HepG2 (cell line): ENCODE measurements around the gene LMNTD1. TPM values are rescaled to one million over a fixed set of nuclear protein-coding genes. Genes with fewer than 3 reads are reported as not detected.

ENCODE experiments used
- ATAC-seq: fragments of 200-7000 bp; cut with Tn5 transposase; 3 replicates; pipeline ENCODE4 v1.9.1; 2020; ENCODE audit warnings: mild to moderate bottlenecking, moderate library complexity
- BruUV-seq: library from RNA; stranded (reverse); fragments of 400-500 nt; replicated peaks from 2 replicates; lab custom pipeline; 2021; lab: Mats Ljungman, UMichigan
- CTCF ChIA-PET: fragments of 300-600 bp; formaldehyde crosslinking; extraction: SDS; loops from one replicate; lab custom pipeline; 2021; ENCODE audit warnings: low total read pairs, inconsistent platforms, low intra/inter-chr PET ratio; lab: Yijun Ruan, JAX
- POLR2A ChIA-PET: fragments of 350-600 bp; sonication (Branson Sonifier 250); formaldehyde crosslinking; loops from one replicate; lab custom pipeline; 2020; ENCODE audit warnings: antibody characterized with exemption, inconsistent platforms; lab: Yijun Ruan, JAX
- DNase-seq: peaks from one replicate; pipeline ENCODE4 v3.0.0-alpha.2; 2015; ENCODE audit warnings: low spot score
- FAIRE-seq: peaks from 3 replicates; lab custom pipeline; 2011; peaks lifted over from hg19 to GRCh38; lab: Jason Lieb, UNC
- H2AFZ ChIP-seq: one replicate; pipeline ENCODE4 v1.6.1; 2011; ENCODE audit warnings: low read length, inconsistent platforms
- H3K27ac ChIP-seq: fragments of 300-600 bp; 3 replicates; pipeline ENCODE4 v1.8.0; 2011; ENCODE audit warnings: mixed run types, mild to moderate bottlenecking, mixed read lengths, low read length, inconsistent platforms; ENCODE audit not compliant: insufficient read depth; ENCODE audit errors: extremely low read length
- H3K27me3 ChIP-seq, 2 experiments: fragments of 200-600 bp in 1 of 2; 2 replicates in 1 of 2; 3 replicates in 1 of 2; pipeline versions ENCODE4 v1.6.0 to v1.8.0; 2011; ENCODE audit warnings: low read length in 2 of 2, mild to moderate bottlenecking in 2 of 2, moderate library complexity in 2 of 2, inconsistent platforms in 1 of 2; ENCODE audit not compliant: insufficient read depth in 2 of 2, control insufficient read depth in 1 of 2
- H3K36me3 ChIP-seq, 2 experiments: fragments of 200-600 bp in 1 of 2; replicated peaks in 1 of 2; 2 replicates in 1 of 2; 3 replicates in 1 of 2; pipeline versions ENCODE4 v1.5.1 to v1.8.0; 2011; ENCODE audit warnings: low read length in 2 of 2, inconsistent platforms in 1 of 2; ENCODE audit not compliant: insufficient read depth in 2 of 2, control insufficient read depth in 1 of 2
- H3K4me1 ChIP-seq: 2 replicates; pipeline ENCODE4 v1.5.1; 2012; ENCODE audit warnings: low read length, inconsistent platforms; ENCODE audit not compliant: insufficient read depth
- H3K4me2 ChIP-seq: 2 replicates; pipeline ENCODE4 v1.6.0; 2011; ENCODE audit warnings: low read depth, low read length, inconsistent platforms
- H3K4me3 ChIP-seq, 3 experiments: fragments of 200-600 bp in 1 of 3; sonication (generic), shearing (Covaris generic) in 1 of 3; replicated peaks in 1 of 3; 2 replicates each; pipeline ENCODE4 v1.5.1; 2011 to 2016; ENCODE audit warnings: low read length in 3 of 3, inconsistent platforms in 2 of 3, low read depth in 2 of 3, mild to moderate bottlenecking in 2 of 3, control low read depth in 1 of 3, mixed read lengths in 1 of 3; ENCODE audit not compliant: insufficient read depth in 1 of 3
- H3K79me2 ChIP-seq: one replicate; pipeline ENCODE4 v1.6.1; 2011; ENCODE audit warnings: low read length, inconsistent platforms; ENCODE audit not compliant: insufficient read depth
- H3K9ac ChIP-seq: 2 replicates; pipeline ENCODE4 v1.6.0; 2011; ENCODE audit warnings: mild to moderate bottlenecking, low read depth, low read length, inconsistent platforms; ENCODE audit not compliant: insufficient read depth
- H3K9me3 ChIP-seq: 2 replicates; pipeline ENCODE4 v1.5.1; 2012; ENCODE audit warnings: mild to moderate bottlenecking, low read length
- H4K20me1 ChIP-seq: 2 replicates; pipeline ENCODE4 v1.6.0; 2011; ENCODE audit warnings: inconsistent platforms, mild to moderate bottlenecking, low read length, moderate library complexity; ENCODE audit not compliant: insufficient read depth
- ARNT2 ChIP-seq: sonication (generic); formaldehyde crosslinking; IDR thresholded peaks from 2 replicates; pipeline ENCODE4 v1.8.0; 2022; ENCODE audit warnings: mild to moderate bottlenecking, low read depth, missing genetic modification reagents, moderate library complexity
- ATF1 ChIP-seq: IDR thresholded peaks from 2 replicates; pipeline ENCODE4 v1.6.1; 2016; ENCODE audit warnings: mild to moderate bottlenecking, control low read depth
- HHEX ChIP-seq: IDR thresholded peaks from 2 replicates; pipeline ENCODE4 v1.6.1; 2016; ENCODE audit warnings: control low read depth
- HNRNPH1 ChIP-seq: fragments of 200-400 bp; formaldehyde crosslinking; optimal IDR thresholded peaks from 2 replicates; pipeline ENCODE3; 2017; ENCODE audit warnings: mild to moderate bottlenecking, low read depth, low read length
- HOXA3 ChIP-seq: sonication (generic); formaldehyde crosslinking; IDR thresholded peaks from 2 replicates; pipeline ENCODE4 v1.5.0; 2020; ENCODE audit warnings: missing genetic modification reagents
- MEIS1 ChIP-seq: sonication (generic); formaldehyde crosslinking; IDR thresholded peaks from 2 replicates; pipeline ENCODE4 v1.9.0; 2021; ENCODE audit warnings: mild to moderate bottlenecking, missing genetic modification reagents, moderate library complexity, borderline replicate concordance
- MIER3 ChIP-seq: IDR thresholded peaks from 2 replicates; pipeline ENCODE4 v1.6.1; 2016; ENCODE audit warnings: missing compliant biosample characterization, borderline replicate concordance
- SP4 ChIP-seq: sonication (generic); formaldehyde crosslinking; IDR thresholded peaks from 2 replicates; pipeline ENCODE4 v1.8.1; 2023; ENCODE audit warnings: mild to moderate bottlenecking, missing genetic modification reagents
- SSRP1 ChIP-seq: IDR thresholded peaks from 2 replicates; pipeline ENCODE4 v1.6.1; 2016; ENCODE audit warnings: control low read depth
- TFDP1 ChIP-seq: IDR thresholded peaks from 2 replicates; pipeline ENCODE4 v1.6.1; 2016; ENCODE audit warnings: missing compliant biosample characterization, missing genetic modification reagents, borderline replicate concordance
- ZNF30 ChIP-seq: sonication (generic); formaldehyde crosslinking; IDR thresholded peaks from 2 replicates; pipeline ENCODE4 v1.5.0; 2020; ENCODE audit warnings: mild to moderate bottlenecking, missing genetic modification reagents
- ZNF550 ChIP-seq: sonication (generic); formaldehyde crosslinking; IDR thresholded peaks from 2 replicates; pipeline ENCODE4 v1.4.0; 2020; ENCODE audit warnings: mild to moderate bottlenecking, missing genetic modification reagents, borderline replicate concordance
- ZNF775 ChIP-seq: sonication (generic); formaldehyde crosslinking; IDR thresholded peaks from 2 replicates; pipeline ENCODE4 v1.4.0; 2020; ENCODE audit warnings: missing genetic modification reagents, mild to moderate bottlenecking, moderate library complexity, borderline replicate concordance
- ZNF777 ChIP-seq: sonication (generic); formaldehyde crosslinking; IDR thresholded peaks from 2 replicates; pipeline ENCODE4 v1.4.0; 2020; ENCODE audit warnings: missing genetic modification reagents
- WGBS: methylation state at CpG from one replicate; pipeline ENCODE4 v1.1.6; 2017; ENCODE audit warnings: low lambda C conversion rate; 5-methylcytosine and 5-hydroxymethylcytosine counted together
- in situ Hi-C: cut with HindIII; loops from 2 replicates; pipeline ENCODE4 v1.10.0; 2017; ENCODE audit warnings: low pct_unique_long_range_greater_than_20kb; ENCODE audit not compliant: extremely low pct_ligation_motif_present
- intact Hi-C: fragments of 100-400 bp; cut with micrococcal nuclease; formaldehyde crosslinking; loops from one replicate; pipeline ENCODE4 v1.10.0; 2022; ENCODE audit not compliant: unreplicated experiment
- polyA plus RNA-seq, 8 experiments: library from polyadenylated mRNA; depleted of rRNA in 3 of 8; stranded (reverse) in 7 of 8; unstranded in 1 of 8; fragments of >200 nt; fragmentation: Illumina TruSeq in 4 of 8; extraction: Trizol in 4 of 8; gene quantifications; 2 replicates each; pipeline versions ENCODE4 v1.2.1 to v1.2.3, GENCODE V29; 2011 to 2016; ENCODE audit warnings: low read depth in 4 of 8, missing spikeins in 1 of 8, mixed read lengths in 1 of 8; ENCODE audit not compliant: insufficient read depth in 1 of 8
- total RNA-seq, 5 experiments: library from RNA; depleted of rRNA; stranded (reverse); fragments of >200 nt; fragmentation: Illumina TruSeq; extraction: Trizol; gene quantifications; 2 replicates each; pipeline ENCODE4 v1.2.3, GENCODE V29; 2016; ENCODE audit warnings: low read depth in 1 of 5
- TF ChIP-seq, protein P1 (sequence below): sonication (generic); formaldehyde crosslinking; IDR thresholded peaks from 2 replicates; pipeline ENCODE4 v1.4.0; 2020; ENCODE audit warnings: missing genetic modification reagents, borderline replicate concordance

The LMNTD1 gene
- total and polyA plus RNA-seq, 2 of the 13 experiments (the other 11 are each of a cell fraction or from before 2014, with no cell fraction given): not detected

- 0% methylated on average over 5 of the region's 5 CpGs for WGBS
- no TSS peak for BruUV-seq
- in situ Hi-C loops (no loop called here), intact Hi-C loops (no loop called here)
- ATAC-seq (no peak), FAIRE-seq (no peak), DNase-seq (no peak)
- Histone ChIP-seq H3K4me1 (no peaks in the 10 kb centered on the region), H3K9ac (no peak overlapping the region), H3K79me2 (no peaks in the 10 kb centered on the region), H3K9me3 (no peaks in the 10 kb centered on the region), H2AFZ (no peak overlapping the region), H3K27ac (no peak overlapping the region), H3K27me3 (no peaks in the 10 kb centered on the region), H4K20me1 (no peaks in the 10 kb centered on the region), H3K4me3 (no peak overlapping the region), H3K4me2 (no peak overlapping the region), H3K36me3 (no peaks in the 10 kb centered on the region)
- ChIA-PET CTCF (no interaction called here), POLR2A (no interaction called here)
- no peak for TF ChIP-seq HHEX (CRISPR knock-in tag)
- TF ChIP-seq ATF1 (CRISPR knock-in tag): no peak
- no peak for TF ChIP-seq ARNT2 (CRISPR knock-in tag)
- TF ChIP-seq SSRP1 (CRISPR knock-in tag): no peak
- TF ChIP-seq ZNF30 (CRISPR knock-in tag): no peak
- TF ChIP-seq TFDP1: no peak
- no peak for TF ChIP-seq ZNF777
- no peak for TF ChIP-seq MIER3
- no peak for TF ChIP-seq ZNF775
- no peak for TF ChIP-seq HNRNPH1
- no peak for TF ChIP-seq MEIS1 (CRISPR knock-in tag)
- TF ChIP-seq HOXA3 (CRISPR knock-in tag): no peak
- TF ChIP-seq ZNF550 (CRISPR knock-in tag): no peak
- TF ChIP-seq SP4 (CRISPR knock-in tag): no peak
- TF ChIP-seq, protein P1, sequence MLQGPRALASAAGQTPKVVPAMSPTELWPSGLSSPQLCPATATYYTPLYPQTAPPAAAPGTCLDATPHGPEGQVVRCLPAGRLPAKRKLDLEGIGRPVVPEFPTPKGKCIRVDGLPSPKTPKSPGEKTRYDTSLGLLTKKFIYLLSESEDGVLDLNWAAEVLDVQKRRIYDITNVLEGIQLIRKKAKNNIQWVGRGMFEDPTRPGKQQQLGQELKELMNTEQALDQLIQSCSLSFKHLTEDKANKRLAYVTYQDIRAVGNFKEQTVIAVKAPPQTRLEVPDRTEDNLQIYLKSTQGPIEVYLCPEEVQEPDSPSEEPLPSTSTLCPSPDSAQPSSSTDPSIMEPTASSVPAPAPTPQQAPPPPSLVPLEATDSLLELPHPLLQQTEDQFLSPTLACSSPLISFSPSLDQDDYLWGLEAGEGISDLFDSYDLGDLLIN: no peak
These were observed 31.5 kb upstream of the LMNTD1 start for GRCh38 chr12:25584596-25584995.
